ENCODE measurements around the gene MPHOSPH9.
"Not testable (repeated sequence)": the region's sequence is repeated elsewhere in the genome, so short reads cannot be mapped to it uniquely, and the experiment has no call there.

Gene MPHOSPH9

GRCh38 chr12:123225443-123225842 is 7.5 kb downstream of the MPHOSPH9 start:
- no peak for DNase-seq

DNA sequence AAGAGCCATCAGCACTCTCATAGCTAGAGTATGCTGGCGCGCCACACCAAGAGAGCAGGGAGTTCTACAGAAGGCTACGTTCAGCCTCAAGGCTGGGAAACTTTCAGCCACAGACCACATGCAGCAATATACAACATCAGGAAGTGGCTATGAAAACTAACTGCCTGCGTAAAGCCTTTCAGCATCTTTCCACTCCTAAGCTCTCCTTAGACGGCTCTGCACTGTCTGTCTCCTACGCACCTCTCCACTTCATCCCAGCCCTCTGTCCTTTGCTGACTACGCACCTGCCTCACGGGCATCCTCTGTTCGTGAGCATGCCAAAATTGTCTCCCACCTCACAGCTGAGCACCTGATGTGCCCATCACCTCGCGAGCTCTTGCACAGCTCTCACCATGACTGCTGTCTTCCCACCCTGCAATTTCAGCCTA is 9.7 kb downstream of the MPHOSPH9 start:
- no peak for DNase-seq

DNA sequence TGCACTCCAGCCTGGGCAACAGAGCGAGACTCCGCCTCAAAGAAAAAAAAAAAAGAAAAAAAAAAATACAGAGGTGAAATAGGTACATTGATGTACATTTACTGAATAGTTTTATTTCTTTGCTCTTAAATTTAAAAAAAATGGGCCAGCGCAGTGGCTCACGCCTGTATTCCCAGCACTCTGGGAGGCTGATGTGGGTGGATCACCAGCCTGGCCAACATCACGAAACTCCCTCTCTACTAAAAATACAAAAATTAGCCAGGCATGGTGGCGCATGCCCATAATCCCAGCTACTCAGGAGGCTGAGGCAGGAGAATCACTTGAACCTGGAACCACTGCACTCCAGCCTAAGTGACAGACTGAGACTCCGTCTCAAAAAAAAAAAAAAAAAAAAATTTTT is 25.1 kb downstream of the MPHOSPH9 start:
- not testable (repeated sequence) for DNase-seq

DNA sequence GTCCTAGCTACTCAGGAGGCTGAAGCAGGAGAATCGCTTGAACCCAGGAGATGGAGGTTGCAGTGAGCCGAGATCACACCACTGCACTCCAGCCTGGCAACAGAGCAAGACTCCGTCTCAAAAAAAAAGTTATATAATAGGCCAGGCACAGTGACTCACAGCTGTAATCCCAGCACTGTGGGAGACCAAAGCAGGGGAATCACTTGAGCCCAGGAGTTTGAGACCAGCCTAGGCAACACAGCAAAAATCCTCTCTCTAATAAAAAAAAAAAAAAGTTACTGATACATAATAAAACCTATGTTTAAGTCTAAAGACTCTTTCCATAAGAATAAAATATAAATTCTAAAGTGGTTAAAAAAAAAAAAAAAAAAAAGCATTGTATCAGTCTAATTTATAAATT is 26.1 kb downstream of the MPHOSPH9 start:
- not testable (repeated sequence) for DNase-seq

DNA sequence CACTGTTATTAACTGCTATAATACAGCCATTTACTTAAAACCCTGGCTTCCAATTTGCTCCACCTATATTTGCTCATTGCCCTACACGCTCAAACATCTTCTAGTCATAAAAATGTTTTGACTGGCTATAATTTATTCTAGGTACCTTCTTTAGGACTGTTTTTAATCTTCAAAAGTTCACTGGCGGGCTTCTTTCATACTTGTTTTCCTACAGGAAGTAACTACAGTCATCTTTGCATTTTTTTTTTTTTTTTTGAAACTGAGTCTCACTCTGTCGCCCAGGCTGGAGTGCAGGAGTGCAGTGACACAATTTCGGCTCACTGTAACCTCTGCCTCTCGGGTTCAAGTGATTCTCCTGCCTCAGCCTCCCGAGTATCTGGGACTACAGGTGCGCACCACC is 32.5 kb downstream of the MPHOSPH9 start:
- DNase-seq: no peak

GRCh38 chr12:123199936-123200335 is 33.0 kb downstream of the MPHOSPH9 start:
- DNase-seq: no peak

DNA sequence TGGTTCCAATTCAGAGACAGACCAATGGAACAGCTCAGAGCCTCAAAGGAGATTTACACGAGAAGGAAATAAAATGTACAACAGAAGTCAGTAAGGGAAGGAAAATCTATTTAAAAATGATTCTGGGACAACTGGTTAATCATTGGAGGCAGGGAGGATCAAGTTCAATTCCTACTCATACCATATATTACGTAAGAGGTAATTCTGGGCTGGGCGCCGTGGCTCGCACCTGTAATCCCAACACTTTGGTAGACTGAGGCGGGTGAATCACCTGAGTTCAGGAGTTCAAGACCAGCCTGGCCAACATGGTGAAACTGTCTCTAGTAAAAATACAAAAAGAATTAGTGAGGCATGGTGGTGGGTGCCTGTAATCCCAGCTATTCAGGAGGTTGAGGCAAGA is 45.3 kb downstream of the MPHOSPH9 start:
- no peak for DNase-seq

DNA sequence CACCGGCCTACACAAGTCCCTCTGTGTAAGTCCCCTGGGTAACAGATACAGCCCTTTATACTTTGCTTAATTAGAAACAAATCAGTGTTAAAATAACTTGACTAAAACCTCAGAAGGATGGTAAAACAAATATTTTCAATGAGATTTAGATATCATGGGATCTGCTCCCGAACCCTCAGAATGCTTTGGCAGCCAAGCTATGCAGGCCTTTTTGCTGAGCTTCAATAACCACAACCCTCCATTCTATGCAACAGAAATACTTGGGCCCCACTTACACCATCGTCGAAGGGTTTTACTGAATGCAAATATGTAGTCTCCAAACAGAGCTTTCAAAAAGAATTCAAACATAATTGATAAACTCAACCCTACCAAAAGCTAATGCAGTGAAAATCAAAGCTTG is 52.8 kb downstream of the MPHOSPH9 start:
- DNase-seq: no peak

DNA sequence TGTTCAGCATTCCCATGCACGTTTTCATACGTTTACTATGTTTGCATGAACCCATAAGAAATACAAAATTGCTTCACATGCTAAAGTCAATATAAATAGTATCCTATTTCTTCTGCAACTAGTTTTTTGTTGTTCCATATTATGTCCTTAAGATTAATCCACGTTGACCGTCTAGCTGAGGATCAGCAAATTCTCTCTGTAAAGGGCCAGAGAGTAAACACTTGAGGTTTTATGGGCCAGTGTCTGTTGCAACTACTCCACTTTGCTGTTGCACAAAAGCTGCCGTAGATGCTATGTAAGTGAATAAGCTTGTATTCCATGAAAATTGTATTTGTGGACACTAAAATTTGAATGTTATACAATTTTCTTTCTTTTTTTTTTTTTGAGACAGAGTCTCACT is 61.0 kb downstream of the MPHOSPH9 start:
- DNase-seq: no peak

- DNase-seq: no peak
Observed at GRCh38 chr12:123167329-123167728, 65.6 kb downstream of the MPHOSPH9 start.

DNA sequence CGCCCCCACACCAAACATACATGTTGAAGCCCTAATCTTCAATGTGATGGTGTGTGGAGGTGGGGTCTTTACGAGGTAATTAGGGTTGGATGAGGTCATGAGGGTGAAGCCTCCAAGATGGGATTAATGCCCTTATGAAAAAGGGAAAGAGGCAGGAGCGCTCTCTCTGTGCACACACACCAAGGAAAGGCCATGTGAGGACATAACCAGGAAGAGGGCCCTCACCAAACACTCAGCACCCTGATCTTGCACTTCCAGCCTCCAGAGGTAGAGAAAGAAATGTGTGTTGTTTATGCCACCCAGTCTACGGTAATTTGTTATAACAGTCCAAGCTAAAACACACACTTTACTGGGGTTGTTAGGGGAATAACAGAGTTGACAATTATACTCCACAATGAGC is 67.4 kb downstream of the MPHOSPH9 start:
- DNase-seq: no peak

DNA sequence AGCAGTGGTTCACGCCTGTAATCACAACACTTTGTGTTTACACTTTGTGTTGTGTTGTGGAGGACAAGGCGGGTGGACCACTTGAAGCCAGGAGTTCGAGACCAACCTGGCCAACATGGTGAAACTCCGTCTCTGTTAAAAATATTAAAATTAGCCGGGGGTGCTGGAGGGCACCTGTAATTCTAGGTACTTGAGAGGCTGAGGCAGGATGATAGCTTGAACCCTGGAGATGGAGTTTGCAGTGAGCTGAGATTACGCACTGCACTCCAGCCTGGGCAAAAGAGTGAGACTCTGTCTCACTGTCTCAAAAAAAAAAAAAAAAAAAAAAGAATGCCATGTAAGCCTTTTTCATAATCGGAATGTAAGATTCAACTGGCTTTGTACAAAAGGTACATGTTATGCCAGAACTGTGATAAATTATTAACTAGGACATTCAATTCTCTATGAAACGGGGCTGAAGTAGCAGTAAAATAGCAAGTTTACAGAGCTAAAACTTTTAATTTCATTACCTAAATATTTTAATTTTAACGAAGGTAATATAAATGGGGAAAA is 68.2 kb downstream of the MPHOSPH9 start:
- DNase-seq: no peak

- no peak for DNase-seq
Observed at GRCh38 chr12:123164222-123164621, 68.7 kb downstream of the MPHOSPH9 start.

- no peak for DNase-seq
Observed at GRCh38 chr12:123163227-123163626, 69.7 kb downstream of the MPHOSPH9 start.

DNA sequence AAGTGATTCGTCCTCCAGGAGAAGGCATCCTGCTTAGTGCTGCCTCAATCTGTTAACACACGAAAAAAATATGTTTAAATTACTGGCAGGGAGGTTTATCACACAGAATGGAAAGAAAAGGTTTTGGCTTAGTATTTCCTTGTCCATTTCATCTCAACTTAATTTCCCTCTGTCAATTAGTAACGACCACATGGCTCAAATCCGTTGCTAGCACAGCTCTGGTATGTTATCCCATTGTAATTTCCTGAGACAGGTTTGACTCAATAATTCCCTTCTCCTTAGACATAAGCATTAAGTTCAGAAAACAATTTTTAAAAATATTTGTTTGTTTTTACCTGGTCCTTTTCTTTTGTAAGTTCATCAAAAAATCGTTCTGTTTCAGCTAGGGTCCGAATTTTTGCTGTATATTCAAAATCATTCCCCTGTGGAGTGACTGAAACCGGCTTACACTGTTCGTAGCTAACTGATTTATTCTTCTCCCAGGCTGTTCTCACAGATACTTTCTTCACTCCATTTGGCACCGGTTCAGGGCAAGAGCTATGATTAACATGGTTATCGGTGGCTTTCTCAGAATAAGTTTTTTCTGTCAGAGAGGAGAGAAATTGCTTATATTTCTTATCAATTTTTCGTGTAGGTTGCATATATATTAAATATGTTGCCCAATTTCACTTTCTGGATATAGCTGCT is 72.0 kb downstream of the MPHOSPH9 start:
- no peak for DNase-seq

- no peak for DNase-seq
Observed at GRCh38 chr12:123153906-123154305, 79.0 kb downstream of the MPHOSPH9 start.

GRCh38 chr12:123152833-123153232 is 80.1 kb downstream of the MPHOSPH9 start:
- DNase-seq: no peak

GRCh38 chr12:123151457-123152454 is 81.2 kb downstream of the MPHOSPH9 start:
- DNase-seq: no peak

DNA sequence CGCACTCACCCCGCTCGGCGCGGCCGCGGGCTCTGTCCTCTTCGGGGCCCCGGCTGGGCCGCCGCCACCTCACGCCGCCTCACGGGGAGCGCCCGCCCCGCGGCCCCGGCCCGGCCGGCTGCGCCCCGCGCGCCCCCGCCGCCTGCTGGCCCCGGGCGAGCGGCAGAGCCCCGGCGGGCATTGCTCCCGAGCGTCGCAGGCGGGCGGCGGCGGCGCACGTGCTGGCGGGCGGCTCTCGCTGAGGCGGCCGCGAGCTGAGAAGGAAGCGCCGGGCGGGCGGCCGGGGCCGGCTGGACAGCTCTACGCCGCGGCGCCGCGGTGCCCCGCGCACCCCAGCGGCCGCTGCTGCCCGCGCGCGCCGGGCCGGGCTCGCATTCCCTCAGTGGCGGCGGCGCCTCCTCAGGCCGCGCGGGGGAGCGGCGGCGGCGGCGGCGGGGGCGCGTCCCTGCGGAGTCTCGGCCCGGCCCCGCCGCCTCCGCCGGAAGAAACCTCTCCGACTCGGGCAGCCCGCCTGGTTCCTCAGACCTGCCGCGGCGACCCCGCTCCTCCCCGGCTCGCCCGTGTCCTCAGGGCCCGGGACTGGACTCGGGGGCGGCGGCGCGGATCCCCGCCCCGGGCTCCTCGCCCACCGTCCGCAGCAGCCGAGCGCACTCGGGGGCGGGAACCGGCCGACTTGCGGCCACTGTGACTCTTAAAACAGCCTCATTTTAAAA is 82.0 kb downstream of the MPHOSPH9 start, which contains the start of gene PITPNM2:
TSS of gene PITPNM2 (minus strand) at position 347 of the 713 bp plus-strand sequence. CDS start 116,500 bp downstream, outside the sequence.
- DNase-seq: no peak

DNA sequence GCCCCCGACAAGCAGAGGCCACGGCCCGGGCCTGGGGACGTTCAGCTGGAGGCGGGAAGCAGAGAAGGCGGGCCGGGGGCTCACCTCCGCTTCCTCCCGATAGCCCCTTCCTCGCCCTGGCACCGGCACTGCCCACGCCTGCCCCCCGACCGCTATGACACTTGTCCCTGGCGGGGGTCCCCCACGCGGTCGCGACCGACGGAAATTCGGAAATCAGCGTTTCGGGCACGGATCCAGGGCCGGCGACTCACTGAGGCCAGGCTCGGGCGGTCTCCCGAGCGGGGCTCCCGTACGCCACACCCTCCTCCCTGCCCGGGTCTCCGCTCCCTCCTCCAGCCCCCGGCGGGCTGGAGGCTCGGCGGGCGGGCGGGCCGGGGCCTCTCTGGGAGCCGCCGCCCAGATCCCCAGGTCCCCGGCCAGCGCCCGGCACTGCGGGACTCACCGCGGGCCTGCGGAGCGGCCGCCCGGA is 82.6 kb downstream of the MPHOSPH9 start:
- DNase-seq: no peak

GRCh38 chr12:123149501-123150274 is 83.3 kb downstream of the MPHOSPH9 start:
- DNase-seq: no peak

DNA sequence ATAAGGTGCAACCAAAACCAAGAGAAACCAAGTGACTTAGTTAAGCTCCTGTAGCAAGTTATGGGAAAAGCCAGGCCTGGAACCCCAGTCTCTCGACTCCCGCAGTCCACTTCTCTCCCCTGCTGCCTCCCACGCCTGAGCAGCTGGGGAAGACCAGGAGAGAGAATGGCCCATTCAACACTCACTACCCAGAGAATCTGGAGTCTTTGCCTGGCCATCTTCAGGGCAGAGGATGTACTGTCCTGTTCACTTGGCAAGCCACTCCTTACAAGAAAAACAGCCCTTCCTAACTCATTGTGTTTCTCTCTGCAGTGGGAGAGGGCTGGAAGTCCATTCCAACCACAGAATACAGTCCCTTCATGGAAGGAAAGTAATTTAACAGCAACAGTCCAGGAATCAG is 83.9 kb downstream of the MPHOSPH9 start:
- no peak for DNase-seq

All from NCI-H2029 treated with DMSO at 0.1 percent for 48 hours (cell line).